ENCODE data around the gene CARD8.

DNA sequence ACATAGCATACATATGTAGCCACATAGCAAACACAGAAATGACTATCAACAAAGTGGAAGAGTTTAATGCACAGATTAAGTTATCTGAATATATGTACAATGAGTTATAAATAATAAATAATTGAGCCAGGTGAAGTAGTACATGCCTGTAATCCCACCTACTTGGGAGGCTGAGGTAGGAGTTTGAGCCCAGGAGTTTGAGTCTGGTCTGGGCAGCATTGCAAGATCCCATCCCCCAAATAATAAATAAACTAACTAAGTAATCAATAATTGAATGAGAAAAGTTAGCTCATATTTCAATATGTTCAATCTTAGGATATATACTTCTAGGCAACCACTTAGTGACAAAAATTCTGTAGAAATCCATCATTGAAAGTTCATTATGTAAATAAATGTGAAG lies 1.7 kb downstream of the CARD8 start:
- TF ChIP-seq CTCF (IDR thresholded peaks at IDR 0.05): no peak
- no peak for TF ChIP-seq POLR2A (IDR thresholded peaks at IDR 0.05)
- no peak for TF ChIP-seq EP300 (IDR thresholded peaks at IDR 0.05)
- TF ChIP-seq POLR2AphosphoS5 (IDR thresholded peaks at IDR 0.05): no peak

Data from upper lobe of left lung (tissue), 4 donors.